ENCODE results near the gene RASGRP3. TPM values are rescaled to one million over a fixed set of nuclear protein-coding genes. Genes with fewer than 3 reads are reported as not detected.
"Not testable (repeated sequence)": the region's sequence is repeated elsewhere in the genome, so short reads cannot be mapped to it uniquely, and the experiment has no call there.

The RASGRP3 gene
- total RNA-seq, 1 donor from 2014 or later, result 487 TPM

DNA sequence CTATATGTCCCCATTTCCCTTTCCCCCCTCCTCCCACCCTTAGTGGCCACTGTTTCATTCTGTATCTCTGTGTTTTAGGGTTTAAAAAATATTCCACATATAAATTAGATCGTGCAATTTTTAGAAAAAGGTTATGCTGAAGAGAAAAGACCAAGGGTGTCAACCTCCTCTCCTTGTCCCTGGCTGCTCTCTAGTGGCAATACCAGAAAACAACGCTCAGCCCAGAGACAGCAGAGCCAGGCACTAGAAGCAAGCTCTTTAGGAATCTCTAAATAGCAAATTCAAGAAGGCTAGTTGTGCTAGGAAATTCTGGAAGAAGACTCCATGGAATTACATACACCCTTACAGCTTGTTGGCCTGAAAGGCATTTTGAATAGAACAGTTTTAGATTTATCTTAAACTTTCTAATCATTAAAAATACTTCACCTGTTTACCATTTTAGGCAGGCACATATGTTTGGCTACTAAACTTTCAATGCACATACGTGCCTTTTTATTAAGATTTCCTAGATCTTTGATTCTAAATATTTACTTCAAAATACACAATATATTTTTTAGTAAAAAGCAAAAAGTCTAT lies 35.1 kb upstream of the RASGRP3 start:
- peak; percentile 59 for DNase-seq (ENCODE audit: low spot score)
- Mint-ChIP-seq H3K4me1 (ENCODE audit: unreplicated experiment) (peaks cover 65% of the 10 kb centered on the region), H3K27me3 (ENCODE audit: unreplicated experiment) (peaks cover 2% of the 10 kb centered on the region), H3K4me3 (ENCODE audit: unreplicated experiment) (peak overlapping the region; percentile 87), H3K36me3 (ENCODE audit: low read depth, unreplicated experiment) (peaks cover 42% of the 10 kb centered on the region), H3K27ac (ENCODE audit: unreplicated experiment) (peak overlapping the region; percentile 81), H3K9me3 (ENCODE audit: unreplicated experiment) (no peaks in the 10 kb centered on the region)
- TF ChIP-seq, protein P1, sequence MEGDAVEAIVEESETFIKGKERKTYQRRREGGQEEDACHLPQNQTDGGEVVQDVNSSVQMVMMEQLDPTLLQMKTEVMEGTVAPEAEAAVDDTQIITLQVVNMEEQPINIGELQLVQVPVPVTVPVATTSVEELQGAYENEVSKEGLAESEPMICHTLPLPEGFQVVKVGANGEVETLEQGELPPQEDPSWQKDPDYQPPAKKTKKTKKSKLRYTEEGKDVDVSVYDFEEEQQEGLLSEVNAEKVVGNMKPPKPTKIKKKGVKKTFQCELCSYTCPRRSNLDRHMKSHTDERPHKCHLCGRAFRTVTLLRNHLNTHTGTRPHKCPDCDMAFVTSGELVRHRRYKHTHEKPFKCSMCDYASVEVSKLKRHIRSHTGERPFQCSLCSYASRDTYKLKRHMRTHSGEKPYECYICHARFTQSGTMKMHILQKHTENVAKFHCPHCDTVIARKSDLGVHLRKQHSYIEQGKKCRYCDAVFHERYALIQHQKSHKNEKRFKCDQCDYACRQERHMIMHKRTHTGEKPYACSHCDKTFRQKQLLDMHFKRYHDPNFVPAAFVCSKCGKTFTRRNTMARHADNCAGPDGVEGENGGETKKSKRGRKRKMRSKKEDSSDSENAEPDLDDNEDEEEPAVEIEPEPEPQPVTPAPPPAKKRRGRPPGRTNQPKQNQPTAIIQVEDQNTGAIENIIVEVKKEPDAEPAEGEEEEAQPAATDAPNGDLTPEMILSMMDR (IDR thresholded peaks at IDR 0.05; ENCODE audit: unreplicated experiment), result peak; percentile 13

DNA sequence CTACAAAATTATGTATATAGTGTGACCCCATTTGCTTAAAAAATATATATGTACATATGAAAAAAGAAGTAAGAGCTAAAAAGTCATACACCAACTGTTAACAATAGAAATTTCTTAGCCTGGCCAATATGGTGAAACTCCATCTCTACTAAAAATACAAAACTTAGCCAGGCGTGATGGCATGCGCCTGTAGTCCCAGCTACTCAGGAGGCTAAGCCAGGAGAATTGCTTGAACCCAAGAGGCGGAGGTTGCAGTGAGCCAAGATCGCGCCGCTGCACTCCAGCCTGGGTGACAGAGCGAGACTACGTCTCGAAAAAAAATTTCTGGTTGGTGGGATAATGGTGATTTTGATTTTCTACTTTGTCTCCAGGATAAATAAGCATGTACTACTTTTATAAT lies 34.4 kb upstream of the RASGRP3 start:
- Mint-ChIP-seq H3K27ac (ENCODE audit: unreplicated experiment) (peak overlapping the region; percentile 96), H3K36me3 (ENCODE audit: low read depth, unreplicated experiment) (peaks cover 46% of the 10 kb centered on the region), H3K4me1 (ENCODE audit: unreplicated experiment) (peaks cover 71% of the 10 kb centered on the region)
- not testable (repeated sequence) for DNase-seq (ENCODE audit: low spot score); H3K27me3 Mint-ChIP-seq (ENCODE audit: unreplicated experiment); H3K9me3 Mint-ChIP-seq (ENCODE audit: unreplicated experiment); H3K4me3 Mint-ChIP-seq (ENCODE audit: unreplicated experiment)

DNA sequence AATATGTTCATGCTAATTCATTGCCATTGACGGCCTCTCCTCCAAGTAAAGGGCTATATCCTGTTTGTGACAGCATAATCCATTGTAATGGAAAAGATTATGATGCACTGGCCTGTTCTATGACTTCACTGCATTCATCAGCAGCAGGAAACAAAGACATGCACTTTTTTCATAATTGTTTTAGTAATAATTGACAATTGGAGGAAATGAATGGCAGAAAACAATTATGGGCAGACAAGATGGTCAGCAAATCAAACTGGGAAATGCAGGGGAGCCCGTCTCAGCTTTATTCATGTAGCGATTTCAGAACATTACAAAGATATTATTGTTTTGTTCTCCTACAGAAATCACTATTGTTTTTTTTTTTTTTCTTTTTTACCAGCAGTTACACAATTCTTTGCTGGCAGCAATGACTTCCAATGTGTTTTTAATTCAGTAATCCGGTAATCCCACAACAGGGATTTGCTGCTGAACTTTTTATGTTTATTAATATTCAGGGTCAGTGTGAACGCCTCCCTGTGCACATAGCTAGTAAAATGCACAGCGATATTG lies 33.8 kb upstream of the RASGRP3 start:
- no peaks in the 10 kb centered on the region for H3K9me3 Mint-ChIP-seq (ENCODE audit: unreplicated experiment)
- H3K4me3 Mint-ChIP-seq (ENCODE audit: unreplicated experiment), result peak overlapping the region; percentile 75
- H3K36me3 Mint-ChIP-seq (ENCODE audit: low read depth, unreplicated experiment), result peaks cover 44% of the 10 kb centered on the region
- TF ChIP-seq, protein P1 (IDR thresholded peaks at IDR 0.05; ENCODE audit: unreplicated experiment), result no peak
- peak overlapping the region; percentile 96 for H3K27ac Mint-ChIP-seq (ENCODE audit: unreplicated experiment)
- peaks cover 68% of the 10 kb centered on the region for H3K4me1 Mint-ChIP-seq (ENCODE audit: unreplicated experiment)
- no peak for DNase-seq (ENCODE audit: low spot score)
- H3K27me3 Mint-ChIP-seq (ENCODE audit: unreplicated experiment), result peaks cover 2% of the 10 kb centered on the region

DNA sequence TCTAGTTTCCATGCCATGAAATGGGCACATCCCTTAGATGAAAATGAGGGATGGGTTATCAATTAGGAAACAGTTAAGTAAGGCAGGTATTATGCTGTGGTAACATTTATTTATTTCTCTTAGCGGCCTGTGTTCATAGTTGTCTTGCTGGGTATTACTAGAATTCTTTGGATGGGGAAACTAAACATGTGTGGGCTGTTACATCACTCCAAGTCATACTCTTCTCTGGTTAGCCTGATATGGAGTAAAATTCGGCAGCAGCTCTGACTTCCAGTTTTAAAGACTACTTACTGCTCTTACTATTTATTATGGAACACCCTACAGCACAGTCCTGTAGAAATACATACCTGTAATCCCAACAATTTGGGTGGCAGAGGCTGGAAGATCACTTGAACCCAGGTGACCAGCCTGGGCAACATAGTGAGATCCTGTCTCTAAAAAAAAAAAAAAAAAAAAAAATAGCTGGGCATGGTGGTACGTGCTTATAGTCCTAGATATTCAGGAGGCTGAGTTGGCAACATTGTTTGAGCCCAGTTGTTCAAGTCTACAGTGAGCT lies 33.1 kb upstream of the RASGRP3 start:
- Mint-ChIP-seq H3K4me1 (ENCODE audit: unreplicated experiment) (peaks cover 66% of the 10 kb centered on the region), H3K36me3 (ENCODE audit: low read depth, unreplicated experiment) (peaks cover 47% of the 10 kb centered on the region), H3K9me3 (ENCODE audit: unreplicated experiment) (no peaks in the 10 kb centered on the region), H3K4me3 (ENCODE audit: unreplicated experiment) (no peak overlapping the region), H3K27ac (ENCODE audit: unreplicated experiment) (peak overlapping the region; percentile 96), H3K27me3 (ENCODE audit: unreplicated experiment) (peaks cover 2% of the 10 kb centered on the region)
- no peak for DNase-seq (ENCODE audit: low spot score)
- TF ChIP-seq, protein P1 (IDR thresholded peaks at IDR 0.05; ENCODE audit: unreplicated experiment), result no peak

DNA sequence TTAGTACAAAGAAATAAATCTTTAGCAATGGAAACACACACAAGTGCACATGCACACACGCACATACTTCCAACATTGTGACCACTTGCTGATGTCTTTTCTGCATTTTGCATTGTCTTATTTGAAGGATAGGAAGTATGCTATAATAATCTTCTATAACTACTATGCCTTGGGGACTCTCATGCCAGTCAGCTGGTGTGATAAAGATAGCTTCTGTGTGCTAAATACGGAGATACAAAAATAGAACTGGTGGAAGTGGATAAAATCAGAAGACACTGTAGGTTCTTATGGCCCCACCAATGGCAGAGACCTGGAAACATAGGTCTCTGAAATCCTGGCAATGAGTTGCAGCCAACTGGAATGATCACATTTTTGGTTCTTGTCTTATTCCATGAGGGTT lies 31.5 kb upstream of the RASGRP3 start:
- DNase-seq (ENCODE audit: low spot score), result no peak
- H3K4me1 Mint-ChIP-seq (ENCODE audit: unreplicated experiment), result peaks cover 53% of the 10 kb centered on the region
- peak overlapping the region; percentile 42 for H3K4me3 Mint-ChIP-seq (ENCODE audit: unreplicated experiment)
- TF ChIP-seq, protein P1 (IDR thresholded peaks at IDR 0.05; ENCODE audit: unreplicated experiment), result no peak
- no peaks in the 10 kb centered on the region for H3K9me3 Mint-ChIP-seq (ENCODE audit: unreplicated experiment)
- H3K27me3 Mint-ChIP-seq (ENCODE audit: unreplicated experiment), result peaks cover 2% of the 10 kb centered on the region
- H3K27ac Mint-ChIP-seq (ENCODE audit: unreplicated experiment), result peak overlapping the region; percentile 9
- H3K36me3 Mint-ChIP-seq (ENCODE audit: low read depth, unreplicated experiment), result peaks cover 37% of the 10 kb centered on the region

Data from endothelial cell (in vitro differentiated cells).